Esophagus squamous epithelium (tissue), 4 donors: ENCODE results near the gene TNNC2.

ENCODE experiments used
- POLR2A ChIP-seq, 4 donors: fragments of 450-650 bp; IDR thresholded peaks; one replicate each; pipeline ENCODE4 v1.6.1; 2017; ENCODE audit warnings: antibody characterized with exemption in 4 of 4, mild to moderate bottlenecking in 4 of 4, moderate library complexity in 3 of 4
- TF ChIP-seq, protein P1 (sequence below), 6 experiments: fragments of 450-650 bp in 4 of 6; fragments of 200-600 bp in 2 of 6; sonication (generic) in 2 of 6; IDR thresholded peaks; one replicate each; pipeline ENCODE4 v1.5.1; 2016 to 2019; ENCODE audit warnings: antibody characterized with exemption in 6 of 6, mild to moderate bottlenecking in 4 of 6, moderate library complexity in 4 of 6

DNA sequence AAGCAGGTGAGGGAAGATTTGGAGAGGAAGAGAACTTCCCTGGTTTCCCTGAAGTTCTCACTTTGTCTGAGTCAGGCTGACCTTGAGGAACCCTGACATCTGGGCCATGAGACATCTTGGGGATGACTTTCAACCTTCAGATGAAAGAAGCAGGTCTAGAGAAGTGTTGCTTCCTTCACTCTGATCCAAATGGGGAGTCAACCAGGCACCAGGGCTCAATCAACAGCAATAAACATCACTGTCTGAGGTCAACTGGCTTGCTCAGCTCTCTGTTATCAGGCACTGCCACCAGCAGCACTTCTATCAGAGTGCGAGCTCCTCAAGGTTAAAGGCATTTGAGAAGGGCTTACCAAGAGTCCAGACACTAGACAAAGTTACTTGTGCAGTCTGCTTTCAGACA lies 23.8 kb upstream of the TNNC2 start:
- TF ChIP-seq, protein P1, sequence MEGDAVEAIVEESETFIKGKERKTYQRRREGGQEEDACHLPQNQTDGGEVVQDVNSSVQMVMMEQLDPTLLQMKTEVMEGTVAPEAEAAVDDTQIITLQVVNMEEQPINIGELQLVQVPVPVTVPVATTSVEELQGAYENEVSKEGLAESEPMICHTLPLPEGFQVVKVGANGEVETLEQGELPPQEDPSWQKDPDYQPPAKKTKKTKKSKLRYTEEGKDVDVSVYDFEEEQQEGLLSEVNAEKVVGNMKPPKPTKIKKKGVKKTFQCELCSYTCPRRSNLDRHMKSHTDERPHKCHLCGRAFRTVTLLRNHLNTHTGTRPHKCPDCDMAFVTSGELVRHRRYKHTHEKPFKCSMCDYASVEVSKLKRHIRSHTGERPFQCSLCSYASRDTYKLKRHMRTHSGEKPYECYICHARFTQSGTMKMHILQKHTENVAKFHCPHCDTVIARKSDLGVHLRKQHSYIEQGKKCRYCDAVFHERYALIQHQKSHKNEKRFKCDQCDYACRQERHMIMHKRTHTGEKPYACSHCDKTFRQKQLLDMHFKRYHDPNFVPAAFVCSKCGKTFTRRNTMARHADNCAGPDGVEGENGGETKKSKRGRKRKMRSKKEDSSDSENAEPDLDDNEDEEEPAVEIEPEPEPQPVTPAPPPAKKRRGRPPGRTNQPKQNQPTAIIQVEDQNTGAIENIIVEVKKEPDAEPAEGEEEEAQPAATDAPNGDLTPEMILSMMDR (IDR thresholded peaks at IDR 0.05): no peak
- TF ChIP-seq POLR2A (IDR thresholded peaks at IDR 0.05): no peak
